Measurements from ENCODE around the gene C9orf50. TPM values are rescaled to one million over a fixed set of nuclear protein-coding genes. Genes with fewer than 3 reads are reported as not detected.

Gene C9orf50
- total RNA-seq, 1 donor from 2014 or later, result not detected

DNA sequence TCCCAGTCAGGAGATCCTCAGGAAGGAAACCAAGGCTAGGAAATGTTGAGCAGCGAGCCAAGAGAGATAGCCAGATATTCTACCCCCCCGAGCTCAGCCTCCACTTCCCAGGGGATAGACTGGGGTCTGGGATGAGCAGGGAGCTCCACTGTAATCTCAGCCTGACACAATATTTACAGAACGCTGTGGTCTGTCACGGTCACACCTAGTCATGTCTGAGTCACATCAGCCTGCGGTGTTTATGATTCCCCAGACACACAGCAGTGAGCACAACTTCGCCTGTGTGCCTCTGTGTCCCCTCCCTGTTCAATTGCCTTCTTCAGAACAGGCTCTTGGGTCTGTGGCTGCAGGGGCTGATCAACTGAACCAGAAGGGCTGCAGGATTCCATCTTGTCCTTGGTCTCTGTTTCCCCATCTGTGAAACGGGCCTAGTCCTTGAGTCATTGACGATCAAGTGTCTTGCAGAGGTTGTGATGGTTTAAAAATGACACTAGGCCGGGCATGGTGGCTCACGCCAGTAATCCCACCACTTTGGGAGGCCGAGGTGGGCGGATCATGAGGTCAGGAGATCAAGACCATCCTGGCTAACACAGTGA is 36.0 kb upstream of the C9orf50 start:
- peak; percentile 50 for DNase-seq (ENCODE audit: low read depth)
- H3K36me3 ChIP-seq (ENCODE audit: control insufficient read depth, insufficient read depth, low read length), result no peaks in the 10 kb centered on the region
- TF ChIP-seq, protein P1, sequence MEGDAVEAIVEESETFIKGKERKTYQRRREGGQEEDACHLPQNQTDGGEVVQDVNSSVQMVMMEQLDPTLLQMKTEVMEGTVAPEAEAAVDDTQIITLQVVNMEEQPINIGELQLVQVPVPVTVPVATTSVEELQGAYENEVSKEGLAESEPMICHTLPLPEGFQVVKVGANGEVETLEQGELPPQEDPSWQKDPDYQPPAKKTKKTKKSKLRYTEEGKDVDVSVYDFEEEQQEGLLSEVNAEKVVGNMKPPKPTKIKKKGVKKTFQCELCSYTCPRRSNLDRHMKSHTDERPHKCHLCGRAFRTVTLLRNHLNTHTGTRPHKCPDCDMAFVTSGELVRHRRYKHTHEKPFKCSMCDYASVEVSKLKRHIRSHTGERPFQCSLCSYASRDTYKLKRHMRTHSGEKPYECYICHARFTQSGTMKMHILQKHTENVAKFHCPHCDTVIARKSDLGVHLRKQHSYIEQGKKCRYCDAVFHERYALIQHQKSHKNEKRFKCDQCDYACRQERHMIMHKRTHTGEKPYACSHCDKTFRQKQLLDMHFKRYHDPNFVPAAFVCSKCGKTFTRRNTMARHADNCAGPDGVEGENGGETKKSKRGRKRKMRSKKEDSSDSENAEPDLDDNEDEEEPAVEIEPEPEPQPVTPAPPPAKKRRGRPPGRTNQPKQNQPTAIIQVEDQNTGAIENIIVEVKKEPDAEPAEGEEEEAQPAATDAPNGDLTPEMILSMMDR (IDR thresholded peaks at IDR 0.05; ENCODE audit: insufficient read depth, low read length, poor library complexity, severe bottlenecking), result no peak
- H3K4me3 ChIP-seq (ENCODE audit: low read depth, low read length), result no peak overlapping the region
- H3K27me3 ChIP-seq (ENCODE audit: control insufficient read depth, insufficient read depth, low read length), result peaks cover 3% of the 10 kb centered on the region

DNA sequence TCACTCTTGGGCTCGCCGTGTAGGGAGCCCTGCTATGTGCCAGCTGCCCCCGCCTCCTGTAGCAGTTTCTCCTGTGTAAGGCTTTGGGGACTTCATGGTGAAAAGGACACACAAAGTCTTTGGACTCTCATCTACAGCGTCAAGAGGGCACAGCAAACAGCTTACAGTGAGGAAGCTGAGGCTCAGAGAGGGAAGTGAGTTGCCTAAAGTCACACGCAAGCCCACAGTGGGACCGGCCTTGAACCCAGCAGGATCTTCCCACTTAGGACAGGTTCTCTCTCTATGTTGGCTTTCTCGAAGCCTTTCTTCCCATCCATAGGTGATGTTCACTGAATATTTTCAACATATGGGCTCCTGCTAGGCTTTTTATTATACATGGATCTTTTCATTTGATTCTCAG is 34.8 kb upstream of the C9orf50 start:
- H3K36me3 ChIP-seq (ENCODE audit: control insufficient read depth, insufficient read depth, low read length), result no peaks in the 10 kb centered on the region
- TF ChIP-seq, protein P1 (IDR thresholded peaks at IDR 0.05; ENCODE audit: insufficient read depth, low read length, poor library complexity, severe bottlenecking), result no peak
- DNase-seq (ENCODE audit: low read depth), result no peak
- peaks cover 3% of the 10 kb centered on the region for H3K27me3 ChIP-seq (ENCODE audit: control insufficient read depth, insufficient read depth, low read length)
- H3K4me3 ChIP-seq (ENCODE audit: low read depth, low read length), result no peak overlapping the region

- TF ChIP-seq, protein P1 (IDR thresholded peaks at IDR 0.05; ENCODE audit: insufficient read depth, low read length, poor library complexity, severe bottlenecking), result no peak
- Histone ChIP-seq H3K36me3 (ENCODE audit: control insufficient read depth, insufficient read depth, low read length) (no peaks in the 10 kb centered on the region), H3K4me3 (ENCODE audit: low read depth, low read length) (no peak overlapping the region), H3K27me3 (ENCODE audit: control insufficient read depth, insufficient read depth, low read length) (peaks cover 3% of the 10 kb centered on the region)
- DNase-seq (ENCODE audit: low read depth), result no peak
Measured at GRCh38 chr9:129655154-129655553, 34.3 kb upstream of the C9orf50 start.

DNA sequence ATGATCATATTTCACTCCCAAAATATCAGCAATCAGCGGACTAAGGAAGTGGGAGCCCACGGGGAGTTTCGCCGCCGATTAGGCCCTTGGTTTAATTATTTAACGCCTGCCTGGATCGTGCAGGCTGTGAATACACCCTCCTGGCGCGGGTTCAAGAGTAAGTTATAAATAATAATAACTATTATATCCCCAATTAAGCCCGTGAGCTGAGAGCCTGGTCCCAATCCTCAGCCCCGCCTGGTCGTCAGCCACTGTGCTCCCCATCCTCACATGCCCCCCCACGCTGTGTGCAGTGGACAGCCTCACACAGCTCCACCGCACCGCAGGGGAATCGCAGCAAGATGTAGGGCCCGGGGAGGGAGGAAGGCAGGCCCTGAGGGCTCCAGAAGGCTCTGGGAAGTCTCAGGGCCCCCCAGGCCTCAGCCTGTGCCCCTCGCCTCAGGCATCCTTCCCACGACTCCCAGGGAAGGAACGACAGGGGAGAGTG is 33.7 kb upstream of the C9orf50 start:
- no peak for DNase-seq (ENCODE audit: low read depth)
- H3K4me3 ChIP-seq (ENCODE audit: low read depth, low read length), result no peak overlapping the region
- H3K27me3 ChIP-seq (ENCODE audit: control insufficient read depth, insufficient read depth, low read length), result peaks cover 3% of the 10 kb centered on the region
- TF ChIP-seq, protein P1 (IDR thresholded peaks at IDR 0.05; ENCODE audit: insufficient read depth, low read length, poor library complexity, severe bottlenecking), result no peak
- no peaks in the 10 kb centered on the region for H3K36me3 ChIP-seq (ENCODE audit: control insufficient read depth, insufficient read depth, low read length)

- Histone ChIP-seq H3K36me3 (ENCODE audit: control insufficient read depth, insufficient read depth, low read length) (no peaks in the 10 kb centered on the region), H3K4me3 (ENCODE audit: low read depth, low read length) (no peak overlapping the region), H3K27me3 (ENCODE audit: control insufficient read depth, insufficient read depth, low read length) (peaks cover 3% of the 10 kb centered on the region)
- DNase-seq (ENCODE audit: low read depth), result no peak
- TF ChIP-seq, protein P1 (IDR thresholded peaks at IDR 0.05; ENCODE audit: insufficient read depth, low read length, poor library complexity, severe bottlenecking), result no peak
Measured at GRCh38 chr9:129653823-129654553, 33.1 kb upstream of the C9orf50 start.
